GM19023 (cell line): ENCODE results near the gene LEPROT.

Experiments
- ATAC-seq: cut with Tn5 transposase; IDR thresholded peaks from one replicate; pipeline ENCODE4 v1.9.1; 2021; ENCODE audit warnings: mild to moderate bottlenecking, moderate library complexity; ENCODE audit not compliant: unreplicated experiment

LEPROT gene

GRCh38 chr1:65471861-65472332 lies 51.4 kb downstream of the LEPROT start:
- ATAC-seq, result no peak

DNA sequence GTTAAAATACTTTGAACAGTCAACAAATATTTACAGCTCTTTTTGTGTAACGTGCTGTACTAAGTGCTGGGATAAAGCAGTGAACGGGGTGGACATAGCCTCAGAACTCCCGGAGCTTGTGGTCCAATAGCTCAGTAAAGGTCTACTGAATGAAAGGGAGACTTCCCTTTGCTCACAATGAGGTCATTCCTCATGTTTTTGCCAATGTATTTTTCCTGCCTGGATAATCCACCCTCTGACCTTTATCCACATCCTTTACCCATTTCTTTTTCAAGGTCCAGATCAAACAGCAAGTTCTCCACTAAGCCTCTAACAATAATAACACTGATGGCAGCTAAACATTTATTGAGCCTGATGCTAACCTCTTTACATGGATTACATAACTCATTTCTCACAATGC lies 55.9 kb downstream of the LEPROT start:
- no peak for ATAC-seq

- no peak for ATAC-seq
Measured at GRCh38 chr1:65477414-65478378, 57.2 kb downstream of the LEPROT start.

GRCh38 chr1:65478379-65479026 lies 58.0 kb downstream of the LEPROT start:
- no peak for ATAC-seq

DNA sequence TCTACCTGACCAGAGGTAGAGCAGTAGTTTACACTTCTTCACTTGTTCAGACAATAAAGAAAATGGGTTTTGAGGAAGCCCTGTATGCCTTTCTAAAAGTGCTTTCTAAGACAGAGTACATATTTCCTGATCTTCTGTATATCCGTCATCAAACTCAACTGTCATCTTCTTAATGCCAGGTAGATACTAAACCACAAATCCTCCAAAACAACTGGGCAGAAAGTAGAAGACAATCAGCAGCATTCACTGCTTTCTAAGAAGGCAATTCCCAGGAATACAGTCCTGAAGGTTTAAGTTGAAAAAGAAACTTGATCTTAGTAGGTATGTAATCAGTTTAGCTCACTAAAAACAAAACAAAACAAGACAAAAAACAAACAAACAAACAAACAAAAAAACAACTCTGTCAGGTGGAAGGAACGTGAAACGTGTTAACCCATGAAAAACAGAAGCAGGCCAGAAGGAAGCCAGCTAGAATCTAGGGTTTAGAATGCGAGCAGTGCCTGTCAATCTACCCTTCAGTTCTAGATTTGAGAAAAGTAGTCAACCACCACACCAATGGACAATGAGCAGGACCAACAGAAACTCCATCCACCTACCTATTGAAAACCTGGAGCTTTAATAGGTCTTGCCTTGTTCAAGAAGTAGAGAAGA lies 59.2 kb downstream of the LEPROT start:
- ATAC-seq, result no peak

GRCh38 chr1:65480684-65481405 lies 60.4 kb downstream of the LEPROT start:
- no peak for ATAC-seq

DNA sequence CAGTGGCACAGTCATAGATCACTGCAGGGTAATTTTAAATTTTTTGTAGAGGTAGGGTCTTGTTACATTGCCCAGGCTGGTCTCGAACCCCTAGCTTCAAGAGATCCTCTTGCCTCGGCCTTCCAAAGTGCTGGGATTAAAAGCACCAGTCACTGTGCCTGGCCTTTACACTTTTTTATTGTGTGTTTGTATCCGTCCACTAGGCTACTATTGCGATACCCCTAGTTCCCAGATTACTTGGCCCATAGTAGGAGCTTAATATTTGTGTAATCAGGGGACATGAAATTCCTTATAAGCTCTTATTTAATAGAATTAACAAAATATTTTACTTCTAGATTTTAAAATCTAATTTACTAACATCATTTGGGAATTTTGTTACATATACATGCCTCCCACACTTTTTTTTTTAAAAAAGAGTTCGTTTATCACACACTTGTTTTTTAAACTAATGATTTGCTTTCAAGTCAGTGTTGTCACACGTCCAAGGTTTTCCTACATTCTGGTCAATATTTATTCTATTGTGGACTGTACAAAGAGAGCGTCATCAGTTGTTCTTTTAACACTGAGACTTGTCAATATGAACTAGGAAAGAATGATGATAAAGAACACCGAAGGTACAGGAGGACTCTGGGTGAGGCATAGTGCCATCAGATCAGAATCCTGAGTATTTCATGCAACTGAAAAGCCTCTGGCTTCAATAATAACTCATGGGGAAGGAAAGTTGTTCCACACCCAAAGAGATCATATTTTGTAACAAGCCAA lies 63.7 kb downstream of the LEPROT start:
- no peak for ATAC-seq
